NCI-H2107 treated with DMSO at 0.1 percent for 48 hours (cell line): ENCODE measurements around the gene ANXA9.
A peak's percentile ranks its signal among the peaks of the same experiment; 100 is the strongest.

Experiments
- DNase-seq: peaks from one replicate; lab custom pipeline; 2025; ENCODE audit not compliant: unreplicated experiment; lab: John Stamatoyannopoulos, UW

The ANXA9 gene, protein sequence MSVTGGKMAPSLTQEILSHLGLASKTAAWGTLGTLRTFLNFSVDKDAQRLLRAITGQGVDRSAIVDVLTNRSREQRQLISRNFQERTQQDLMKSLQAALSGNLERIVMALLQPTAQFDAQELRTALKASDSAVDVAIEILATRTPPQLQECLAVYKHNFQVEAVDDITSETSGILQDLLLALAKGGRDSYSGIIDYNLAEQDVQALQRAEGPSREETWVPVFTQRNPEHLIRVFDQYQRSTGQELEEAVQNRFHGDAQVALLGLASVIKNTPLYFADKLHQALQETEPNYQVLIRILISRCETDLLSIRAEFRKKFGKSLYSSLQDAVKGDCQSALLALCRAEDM

DNA sequence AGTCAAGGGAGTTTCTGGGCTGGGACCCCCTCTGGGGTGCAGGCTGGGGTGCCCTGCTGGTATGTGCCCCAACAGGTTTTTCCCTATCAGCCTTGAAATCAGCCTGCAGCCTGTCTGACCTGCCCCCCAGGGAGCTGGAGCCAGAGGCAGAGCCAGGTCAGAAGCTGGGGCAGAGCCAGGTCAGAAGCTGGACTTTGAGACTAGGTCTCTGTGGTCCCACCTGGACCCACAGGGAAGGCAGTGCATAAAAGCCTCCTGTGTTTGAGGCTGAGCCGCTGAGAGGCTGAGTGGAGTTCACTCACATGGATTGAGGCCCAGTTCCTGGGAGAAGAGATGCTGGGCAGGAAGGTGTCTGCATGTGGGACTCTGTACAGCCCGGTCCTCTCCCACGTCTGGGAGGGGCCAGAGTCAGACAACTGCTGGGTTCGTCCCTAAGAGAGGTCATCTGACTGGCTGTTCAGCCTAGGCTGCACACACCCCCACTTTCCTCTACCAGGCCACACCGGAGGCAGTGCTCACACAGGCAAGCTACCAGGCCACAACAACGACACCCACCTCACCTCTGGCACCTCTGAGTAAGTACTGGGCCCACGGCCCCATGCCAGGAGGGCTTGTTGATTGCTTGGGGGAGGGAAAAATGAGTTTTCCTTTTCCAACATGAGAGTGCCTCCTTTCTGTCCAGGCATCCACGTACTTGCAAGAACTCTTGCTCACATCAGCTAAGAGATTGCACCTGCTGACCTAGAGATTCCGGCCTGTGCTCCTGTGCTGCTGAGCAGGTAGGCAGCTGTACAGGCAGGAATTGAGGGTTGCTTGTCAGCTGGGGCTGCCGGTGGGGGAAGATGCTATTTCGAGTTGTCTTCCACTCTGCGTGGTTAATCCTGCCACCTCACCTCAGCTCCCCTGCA is at the start of gene ANXA9:
TSS of gene ANXA9 (plus strand) at position 488 of the 908 bp plus-strand sequence. CDS start 814 bp downstream, outside the sequence.
- peak; percentile 18 for DNase-seq

DNA sequence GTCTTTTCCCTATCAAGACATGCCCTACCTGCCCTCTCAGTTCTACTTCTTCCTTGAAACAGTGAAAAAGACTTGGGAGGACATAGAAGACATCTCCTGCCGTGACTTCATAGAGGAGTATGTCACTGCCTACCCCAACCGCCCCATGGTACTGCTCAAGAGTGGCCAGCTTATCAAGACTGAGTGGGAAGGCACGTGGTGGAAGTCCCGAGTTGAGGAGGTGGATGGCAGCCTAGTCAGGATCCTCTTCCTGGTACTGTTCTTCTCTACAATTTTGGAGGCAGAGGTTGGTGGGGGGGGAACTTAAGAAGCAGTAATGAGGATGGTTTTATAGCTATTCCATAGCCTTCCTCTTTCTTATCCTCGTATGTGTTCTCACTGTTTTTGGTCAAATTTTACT is 37.2 kb upstream of the ANXA9 start:
- DNase-seq = no peak

DNA sequence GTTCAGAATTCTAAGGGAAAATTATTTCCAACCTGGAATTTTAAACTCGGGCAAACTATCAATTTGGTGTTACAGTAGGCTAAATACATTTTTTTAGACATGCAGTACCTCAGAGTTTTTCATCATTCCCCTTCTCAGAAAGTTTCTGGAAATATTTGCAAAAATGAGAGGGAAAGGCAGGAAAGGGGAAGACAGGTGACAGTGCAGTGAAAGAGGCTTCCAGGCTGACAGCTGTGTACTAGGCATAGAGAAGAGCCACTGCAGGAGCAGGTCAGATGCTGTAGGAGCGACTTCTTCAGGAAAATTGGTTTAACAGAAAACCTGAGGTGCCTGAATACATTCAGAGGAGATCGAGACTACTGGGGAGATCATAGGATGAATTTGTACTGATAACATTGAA is 27.4 kb upstream of the ANXA9 start:
- DNase-seq = no peak

DNA sequence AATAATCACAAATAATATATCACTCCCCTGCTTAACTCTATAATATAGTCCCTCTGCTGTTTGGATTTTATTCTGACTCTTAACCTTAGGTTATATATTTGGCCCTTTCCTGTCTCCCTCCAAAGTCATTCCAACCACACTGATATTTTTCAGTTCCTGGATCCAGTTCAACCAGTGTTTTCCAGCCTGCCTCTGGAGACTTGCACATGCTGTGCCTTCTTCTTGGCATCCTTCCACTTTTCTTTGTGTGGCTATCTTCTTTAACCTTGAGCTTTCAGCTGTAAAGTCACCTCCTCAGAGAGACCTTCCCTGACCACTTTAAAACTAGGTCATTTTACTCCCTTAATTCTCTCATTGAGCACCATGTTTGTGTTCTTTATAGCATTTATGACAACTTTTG is 26.8 kb upstream of the ANXA9 start:
- DNase-seq = no peak

DNA sequence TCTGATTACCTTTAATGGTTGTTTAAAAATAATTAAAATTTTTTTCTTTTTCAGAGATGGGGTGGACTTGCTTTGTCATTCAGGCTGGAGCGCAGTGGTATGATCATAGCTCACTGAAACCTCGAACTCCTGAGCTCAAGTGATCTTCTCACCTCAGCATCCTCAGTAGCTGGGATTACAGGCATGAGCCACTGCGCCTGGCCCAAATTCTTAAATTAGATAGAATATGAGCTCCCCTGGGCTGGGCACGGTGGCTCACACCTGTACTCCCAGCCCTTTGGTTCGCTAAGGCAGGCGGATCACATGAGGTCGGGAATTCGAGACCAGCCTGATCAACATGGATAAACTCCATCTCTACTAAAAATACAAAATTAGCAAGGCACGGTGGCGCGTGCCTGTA is 24.4 kb upstream of the ANXA9 start:
- DNase-seq = no peak

DNA sequence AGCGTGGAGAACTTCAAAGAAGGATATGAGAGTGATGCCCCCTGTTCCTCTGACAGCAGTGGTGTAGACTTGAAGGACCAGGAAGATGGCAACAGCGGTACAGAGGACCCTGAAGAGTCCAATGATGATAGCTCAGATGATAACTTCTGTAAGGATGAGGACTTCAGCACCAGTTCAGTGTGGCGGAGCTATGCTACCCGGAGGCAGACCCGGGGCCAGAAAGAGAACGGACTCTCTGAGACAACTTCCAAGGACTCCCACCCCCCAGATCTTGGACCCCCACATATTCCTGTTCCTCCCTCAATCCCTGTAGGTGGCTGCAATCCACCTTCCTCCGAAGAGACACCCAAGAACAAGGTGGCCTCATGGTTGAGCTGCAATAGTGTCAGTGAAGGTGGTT is 21.4 kb upstream of the ANXA9 start:
- DNase-seq = no peak

DNA sequence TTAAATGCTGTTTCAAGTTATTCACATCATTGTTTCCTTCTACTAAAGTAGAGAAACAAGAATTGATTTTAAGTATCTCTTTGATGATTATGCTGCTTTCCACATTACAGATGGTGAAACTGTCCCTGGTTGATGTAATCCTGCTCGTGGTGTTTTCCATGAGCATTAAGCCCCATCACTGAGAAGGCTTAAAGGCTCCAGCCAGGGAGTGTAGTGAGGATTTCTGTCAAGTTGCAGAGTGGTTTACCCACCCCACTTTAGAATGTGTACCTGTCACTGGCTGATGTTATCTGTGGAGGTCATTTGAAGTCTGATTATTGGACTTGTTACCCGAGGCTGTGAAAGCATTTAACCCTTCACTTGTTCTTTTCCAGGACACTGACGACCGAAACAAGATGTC is 20.3 kb upstream of the ANXA9 start:
- DNase-seq = no peak

DNA sequence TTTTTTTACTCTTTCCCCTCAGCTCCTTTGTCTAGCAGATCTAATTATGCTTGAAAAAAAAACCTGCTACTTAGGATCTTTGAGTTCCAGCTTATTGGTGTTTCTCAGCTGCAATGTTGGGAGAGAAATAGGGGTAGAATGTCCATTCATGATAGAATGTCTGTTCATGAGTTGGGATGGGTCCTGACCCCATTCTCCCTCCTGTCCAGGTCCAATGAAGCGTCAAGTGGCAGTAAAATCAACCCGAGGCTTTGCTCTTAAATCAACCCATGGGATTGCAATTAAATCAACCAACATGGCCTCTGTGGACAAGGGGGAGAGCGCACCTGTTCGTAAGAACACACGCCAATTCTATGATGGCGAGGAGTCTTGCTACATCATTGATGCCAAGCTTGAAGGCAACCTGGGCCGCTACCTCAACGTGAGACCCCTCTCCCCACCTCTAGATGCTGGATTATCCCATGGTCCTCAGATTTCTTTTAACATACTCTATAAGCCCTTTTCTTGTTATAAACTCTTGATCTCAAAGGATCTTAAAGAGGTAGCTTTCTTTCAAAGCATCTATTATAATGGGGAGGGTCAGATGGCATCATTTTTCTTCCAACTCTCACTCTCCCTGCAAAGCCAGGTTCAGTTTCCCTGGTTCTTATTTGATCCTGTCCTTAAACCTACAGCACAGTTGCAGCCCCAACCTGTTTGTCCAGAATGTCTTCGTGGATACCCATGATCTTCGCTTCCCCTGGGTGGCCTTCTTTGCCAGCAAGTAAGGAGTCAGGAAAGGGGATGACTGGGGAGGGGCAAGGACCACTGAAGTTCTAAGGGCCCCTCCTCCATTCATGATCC is 18.6 kb upstream of the ANXA9 start:
- no peak for DNase-seq

DNA sequence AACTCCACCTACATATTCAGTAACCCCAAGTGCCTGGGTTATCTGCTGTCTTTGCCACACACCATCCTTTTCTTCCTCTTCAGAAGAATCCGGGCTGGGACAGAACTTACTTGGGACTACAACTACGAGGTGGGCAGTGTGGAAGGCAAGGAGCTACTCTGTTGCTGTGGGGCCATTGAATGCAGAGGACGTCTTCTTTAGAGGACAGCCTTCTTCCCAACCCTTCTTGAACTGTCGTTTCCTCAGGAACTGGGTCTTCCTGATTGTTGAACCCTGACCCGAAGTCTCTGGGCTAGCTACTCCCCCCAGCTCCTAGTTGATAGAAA is 18.0 kb upstream of the ANXA9 start:
- DNase-seq = no peak

DNA sequence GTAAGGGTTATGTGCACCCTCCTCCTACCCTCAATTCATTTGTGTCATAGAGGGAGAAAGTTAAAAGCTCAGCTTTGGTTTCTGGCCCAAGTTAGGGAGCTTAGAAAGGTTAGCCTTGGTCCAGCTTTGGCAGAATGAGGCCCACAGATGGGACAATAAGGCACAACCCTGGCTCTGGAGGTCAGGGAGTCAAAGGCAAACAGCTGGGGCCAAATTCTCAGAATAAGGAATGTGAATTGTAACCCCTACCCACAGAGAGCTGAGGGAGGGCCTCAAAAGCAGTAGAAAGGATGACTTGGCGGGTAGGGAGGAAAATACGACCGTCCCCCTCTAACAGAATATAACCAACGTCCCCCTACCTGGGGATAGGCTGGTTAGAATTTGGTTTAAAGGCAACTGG is 16.5 kb upstream of the ANXA9 start:
- DNase-seq = no peak

DNA sequence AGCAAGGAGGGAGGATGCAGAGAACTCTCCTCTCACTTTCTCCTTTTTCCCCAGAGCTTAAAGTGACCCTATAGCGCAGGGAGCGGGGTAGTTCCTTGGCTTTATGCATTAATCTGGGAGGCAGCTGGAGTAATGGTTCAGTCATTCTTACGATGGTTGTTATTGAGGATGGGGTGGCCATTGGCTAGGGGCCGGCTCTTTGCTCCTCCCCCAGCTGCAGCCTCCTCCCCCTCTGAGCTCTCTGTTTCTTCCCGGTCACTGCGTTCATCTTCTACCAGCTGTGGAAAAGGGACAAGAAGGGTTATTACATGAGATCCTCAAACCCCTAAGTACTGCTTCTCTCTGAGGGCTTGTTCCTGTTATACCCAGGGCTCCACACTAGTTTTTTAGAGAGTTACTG is 16.1 kb upstream of the ANXA9 start:
- DNase-seq = no peak

DNA sequence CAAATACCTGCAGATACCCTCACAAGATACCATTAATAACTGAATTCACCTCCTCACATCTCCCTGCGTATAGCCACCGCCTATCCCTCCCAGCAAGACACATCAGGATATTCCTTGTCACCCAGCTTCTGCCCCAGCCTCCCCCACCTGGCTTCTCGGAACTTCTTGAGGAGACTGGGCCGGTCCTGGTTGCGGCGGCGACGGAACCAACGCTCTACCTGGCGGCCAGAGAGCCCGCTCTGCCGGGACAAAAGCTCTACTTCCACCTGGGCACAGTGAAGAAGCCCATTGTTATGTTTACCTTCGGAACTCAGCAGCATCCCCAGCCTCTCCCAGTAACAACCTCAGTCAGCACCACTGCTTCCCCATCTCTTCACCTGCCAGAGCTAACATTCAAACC is 14.2 kb upstream of the ANXA9 start:
- no peak for DNase-seq

DNA sequence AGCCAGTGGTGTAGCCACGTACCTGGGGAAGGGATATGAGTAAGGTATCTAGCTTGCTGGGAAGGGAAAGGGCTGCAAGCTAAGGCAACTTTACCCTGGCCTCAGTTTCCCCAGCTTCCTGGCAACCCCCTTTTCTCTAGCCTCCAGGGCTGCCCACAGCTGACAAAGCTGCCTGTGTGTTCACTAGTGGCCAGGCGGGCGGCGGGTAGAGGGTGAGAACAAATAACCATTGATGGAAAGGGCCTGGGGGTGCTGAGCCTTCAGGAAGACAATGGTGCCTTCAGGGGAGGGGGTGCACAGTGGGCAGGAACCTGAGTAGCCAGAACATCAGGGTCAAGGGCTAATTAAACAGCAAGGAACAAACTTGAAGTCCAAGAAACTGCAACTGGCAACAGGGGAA is 13.6 kb upstream of the ANXA9 start:
- no peak for DNase-seq

DNA sequence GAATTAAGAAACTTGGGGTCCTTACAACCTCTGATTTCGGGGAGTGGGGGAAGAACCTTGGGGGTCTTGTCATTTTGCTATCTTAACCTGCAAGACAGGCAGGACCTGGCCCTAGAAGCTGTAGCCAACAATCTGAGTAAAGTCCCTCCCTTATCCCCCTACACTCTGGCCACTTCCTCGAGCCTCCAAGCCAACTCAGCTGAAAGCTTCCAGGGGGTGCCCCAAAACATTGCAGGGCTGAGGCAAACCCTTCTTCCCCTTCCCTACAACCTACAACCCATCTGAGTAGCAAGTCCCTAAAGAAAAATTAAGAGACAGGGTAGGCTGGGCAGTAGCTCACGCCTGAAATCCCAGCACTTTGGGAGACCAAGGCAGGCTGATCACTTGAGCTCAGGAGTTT is 12.5 kb upstream of the ANXA9 start:
- no peak for DNase-seq

DNA sequence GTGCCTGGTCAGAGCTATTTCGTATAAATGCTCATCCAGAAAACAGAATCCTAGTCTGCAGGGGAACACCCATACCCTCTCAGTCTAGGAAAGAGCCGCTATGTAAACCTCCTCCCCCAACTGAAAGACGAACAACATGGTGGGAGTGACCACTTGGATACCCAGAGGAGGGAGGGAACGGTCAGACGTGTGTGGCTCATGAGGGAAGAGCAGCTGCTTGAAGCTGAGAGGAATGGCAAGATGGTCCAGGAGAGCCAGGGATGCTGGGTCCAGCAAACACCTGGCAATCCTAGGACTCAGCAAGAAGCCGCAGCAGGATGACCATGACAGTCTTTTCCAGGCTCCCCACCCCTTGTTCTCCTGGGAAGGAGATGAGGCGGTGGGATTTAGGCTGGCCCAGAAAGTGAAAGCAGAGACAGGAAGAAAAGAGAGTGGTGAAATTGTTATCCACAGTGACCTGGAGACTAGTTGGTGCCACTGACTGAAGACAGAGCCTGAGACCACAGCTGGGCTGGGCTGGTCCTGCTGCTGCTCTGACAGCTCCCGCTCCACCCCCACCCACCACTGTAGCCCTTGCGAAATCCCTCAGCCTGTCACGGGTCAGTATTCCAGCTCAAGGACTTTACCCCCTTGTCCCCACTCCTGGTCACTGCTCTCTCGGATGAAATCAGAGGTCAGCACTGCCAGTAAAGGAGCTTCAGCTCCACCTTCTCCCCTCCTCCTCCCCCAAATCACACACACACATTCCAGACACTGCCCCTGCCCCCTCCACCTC is 11.1 kb upstream of the ANXA9 start:
- DNase-seq = no peak

DNA sequence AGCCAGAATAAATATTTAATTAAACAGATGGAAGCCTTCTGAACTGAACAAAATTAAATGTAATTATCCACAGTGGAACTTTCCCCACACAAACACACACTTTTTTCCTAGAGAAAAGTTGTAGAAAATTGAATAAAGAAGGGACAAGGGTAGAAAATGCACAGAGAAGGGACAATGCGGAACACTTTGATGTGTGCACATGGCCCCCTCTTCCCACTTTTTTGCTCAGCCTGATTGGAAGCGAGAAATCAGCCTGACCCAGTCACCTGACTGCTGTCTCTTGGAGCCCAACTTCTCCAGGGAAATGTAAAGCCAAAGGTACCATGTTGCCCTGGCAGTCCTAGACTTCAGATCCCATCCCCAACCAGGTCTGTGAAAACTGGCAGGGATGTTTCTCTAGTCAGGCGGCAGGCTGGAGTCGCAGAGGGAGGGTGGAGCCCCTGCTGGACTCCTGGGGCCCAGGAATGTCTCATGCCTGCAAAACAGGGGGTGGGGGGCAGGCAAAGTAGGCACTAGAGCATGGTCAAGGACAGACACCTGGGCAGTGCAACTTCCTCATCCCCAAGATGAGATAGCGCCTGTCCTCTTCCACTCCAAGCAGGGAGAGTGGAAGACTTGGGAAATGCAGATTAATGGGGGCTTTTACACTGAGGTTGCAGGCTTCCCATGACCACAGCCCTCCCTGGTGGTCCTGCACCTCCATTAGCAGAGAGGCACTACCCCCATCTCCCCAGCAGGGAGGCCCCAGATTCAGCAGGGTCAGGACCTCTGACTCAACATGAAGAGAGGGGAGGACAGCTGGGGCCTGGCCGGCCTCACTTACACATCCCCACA is 10.3 kb upstream of the ANXA9 start:
- DNase-seq = no peak

DNA sequence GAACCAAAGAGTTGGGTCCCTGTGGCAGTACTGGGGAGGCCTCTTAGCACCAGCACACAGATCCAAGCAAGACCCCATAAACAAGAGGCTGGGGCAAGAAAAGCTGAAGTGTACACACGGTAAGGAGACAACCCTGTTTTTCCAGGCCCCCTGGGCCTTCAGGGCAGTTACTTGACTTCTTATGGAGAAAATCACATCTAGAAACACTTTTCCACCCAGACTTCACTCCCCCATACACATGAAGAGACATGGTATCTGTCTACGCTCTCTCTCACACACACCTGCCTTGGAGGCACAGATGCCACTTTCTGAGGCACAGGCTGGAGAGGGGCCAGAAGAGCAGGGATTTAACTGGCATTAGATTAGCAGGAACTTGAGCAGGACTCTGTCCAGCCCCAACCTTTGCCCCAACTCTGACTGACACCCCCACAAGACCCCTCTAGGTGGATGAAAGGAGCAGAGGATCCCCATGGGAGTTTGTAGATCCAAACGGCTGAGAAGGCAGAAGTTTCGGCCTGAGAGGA is 9.6 kb upstream of the ANXA9 start:
- DNase-seq = no peak

DNA sequence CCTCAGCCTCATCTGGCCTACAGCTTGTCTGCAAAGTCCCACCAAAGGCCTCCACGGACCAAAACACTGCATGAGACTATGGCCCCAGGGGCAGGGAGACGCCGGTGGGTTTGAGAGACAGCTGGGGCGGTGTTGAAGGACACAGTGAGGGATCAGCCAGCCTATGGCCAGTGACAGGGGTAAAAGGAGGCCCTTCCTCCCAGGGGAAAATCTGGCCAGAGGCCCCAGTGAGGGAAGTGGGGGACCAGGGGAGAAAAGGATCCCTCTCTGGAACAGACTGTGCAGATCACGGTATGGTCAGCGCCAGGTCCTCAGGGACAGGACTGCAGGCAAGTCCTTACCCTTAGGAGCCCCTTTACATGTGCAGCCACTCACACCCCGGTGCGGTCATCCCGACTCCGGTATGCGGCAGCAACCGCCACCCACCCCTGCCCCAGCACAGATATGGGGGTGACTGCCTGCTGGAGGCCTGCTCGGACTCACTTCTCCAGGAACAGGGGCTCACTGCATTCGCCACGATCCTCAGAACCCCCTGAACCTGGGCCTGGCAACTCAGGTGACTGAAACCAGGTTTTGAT is 8.7 kb upstream of the ANXA9 start:
- DNase-seq = no peak

DNA sequence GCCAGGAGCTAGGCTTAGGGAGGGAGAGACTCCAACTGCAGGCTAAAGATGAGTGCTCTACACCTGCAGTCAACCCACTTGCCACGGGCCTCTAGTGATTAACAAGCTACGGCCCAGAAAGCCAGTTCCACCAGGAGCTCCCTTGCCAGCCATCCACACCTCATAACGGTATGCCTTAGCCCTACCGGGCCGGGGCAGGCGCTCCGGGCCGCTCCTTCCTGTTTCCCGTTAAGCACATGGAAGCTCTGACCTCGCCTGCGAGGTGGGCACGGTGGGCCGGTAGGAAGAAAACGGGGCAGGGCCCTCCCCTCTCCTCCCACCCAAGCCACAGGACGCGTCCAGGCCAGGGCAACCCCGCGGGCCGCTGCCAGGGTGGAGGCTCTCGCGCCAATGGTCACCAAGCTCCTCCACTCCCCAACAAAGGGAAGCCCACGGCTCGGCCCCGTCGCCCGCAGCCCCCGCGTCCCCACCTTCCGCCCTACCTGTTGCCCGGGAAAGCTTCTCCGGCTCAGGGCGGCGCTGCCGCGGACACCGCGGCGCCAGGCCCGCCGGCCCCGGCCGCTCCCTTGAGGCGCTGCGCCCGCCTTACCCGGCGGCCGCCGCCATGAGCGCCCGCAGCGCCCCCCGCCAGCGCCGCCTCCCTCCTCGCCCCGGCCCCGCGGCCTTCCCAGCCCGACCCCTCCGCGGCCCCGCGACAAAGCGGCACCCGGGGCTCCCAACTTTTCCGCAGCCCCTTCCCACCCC is 8.1 kb upstream of the ANXA9 start:
- DNase-seq = no peak
